SIG-M5 (cell line): Measurements from ENCODE around the gene KRTAP20-2.

ENCODE experiments used
- DNase-seq: peaks from one replicate; lab custom pipeline; 2025; lab: John Stamatoyannopoulos, UW

KRTAP20-2 gene

GRCh38 chr21:30674312-30674711 lies 39.3 kb downstream of the KRTAP20-2 start:
- no peak for DNase-seq

- no peak for DNase-seq
Observed at GRCh38 chr21:30676737-30677136, 41.7 kb downstream of the KRTAP20-2 start.

- no peak for DNase-seq
Observed at GRCh38 chr21:30680586-30680985, 45.6 kb downstream of the KRTAP20-2 start.

- no peak for DNase-seq
Observed at GRCh38 chr21:30684506-30684905, 49.5 kb downstream of the KRTAP20-2 start.
